Spleen (tissue), 7 donors: ENCODE data around the gene AAR2.

ENCODE experiments used
- CTCF ChIP-seq, 11 experiments: fragments of 200-600 bp in 7 of 11; fragments of 450-650 bp in 4 of 11; sonication (generic) in 4 of 11; IDR thresholded peaks in 8 of 11; conservative IDR thresholded peaks in 3 of 11; 1 replicate in 7 of 11; 2 replicates in 4 of 11; pipeline versions ENCODE4 v1.4.0 to v1.8.0; 2016 to 2021; ENCODE audit warnings: antibody characterized with exemption in 11 of 11, inconsistent platforms in 4 of 11, mild to moderate bottlenecking in 1 of 11
- POLR2A ChIP-seq, 3 donors: fragments of 450-650 bp; IDR thresholded peaks; one replicate each; pipeline ENCODE4 v1.5.1; 2017; ENCODE audit warnings: antibody characterized with exemption in 3 of 3, mild to moderate bottlenecking in 1 of 3
- POLR2AphosphoS5 ChIP-seq, 3 donors: sonication (generic); formaldehyde crosslinking; IDR thresholded peaks; one replicate each; pipeline ENCODE4 v1.5.1; 2017; ENCODE audit warnings: antibody characterized with exemption in 3 of 3
- donor health status: DM: no; HTN: no; CAD: no; lungs with moderate emphysema.
- donor health status: DM: no; HTN: no; CAD: no.
- donor health status: DM: no; HTN: no; CAD: no.

GRCh38 chr20:36303831-36304230 is 67.6 kb downstream of the AAR2 start:
- TF ChIP-seq POLR2A (IDR thresholded peaks at IDR 0.05) (no peak), CTCF (IDR thresholded peaks at IDR 0.05 in 8 of 11, conservative IDR thresholded peaks at IDR 0.05 in 3 of 11) (no peak), POLR2AphosphoS5 (IDR thresholded peaks at IDR 0.05) (no peak)
